GM18870 (cell line): ENCODE results near the gene PCDHA9.
"Not testable (repeated sequence)": the region's sequence is repeated elsewhere in the genome, so short reads cannot be mapped to it uniquely, and the experiment has no call there.

ENCODE experiments used
- ATAC-seq: cut with Tn5 transposase; IDR thresholded peaks from one replicate; pipeline ENCODE4 v1.9.1; 2021; ENCODE audit warnings: moderate library complexity; ENCODE audit not compliant: unreplicated experiment

PCDHA9 gene

GRCh38 chr5:140833993-140834392 is 14.2 kb upstream of the PCDHA9 start, which contains the start of gene PCDHA7:
PCDHA7 (plus strand) TSS chr5:140834269; CDS start chr5:140834384, 115 bp downstream.
- no peak for ATAC-seq

DNA sequence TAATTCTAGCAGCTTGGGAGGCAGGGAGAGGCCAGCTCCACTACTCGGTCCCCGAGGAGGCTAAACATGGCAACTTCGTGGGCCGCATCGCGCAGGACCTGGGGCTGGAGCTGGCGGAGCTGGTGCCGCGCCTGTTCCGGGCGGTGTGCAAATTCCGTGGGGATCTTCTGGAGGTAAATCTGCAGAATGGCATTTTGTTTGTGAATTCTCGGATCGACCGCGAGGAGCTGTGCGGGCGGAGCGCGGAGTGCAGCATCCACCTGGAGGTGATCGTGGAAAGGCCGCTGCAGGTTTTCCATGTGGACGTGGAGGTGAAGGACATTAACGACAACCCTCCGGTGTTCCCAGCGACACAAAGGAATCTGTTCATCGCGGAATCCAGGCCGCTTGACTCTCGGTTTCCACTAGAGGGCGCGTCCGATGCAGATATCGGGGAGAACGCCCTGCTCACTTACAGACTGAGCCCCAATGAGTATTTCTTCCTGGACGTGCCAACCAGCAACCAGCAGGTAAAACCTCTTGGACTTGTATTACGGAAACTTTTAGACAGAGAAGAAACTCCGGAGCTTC is 13.7 kb upstream of the PCDHA9 start:
- not testable (repeated sequence) for ATAC-seq

DNA sequence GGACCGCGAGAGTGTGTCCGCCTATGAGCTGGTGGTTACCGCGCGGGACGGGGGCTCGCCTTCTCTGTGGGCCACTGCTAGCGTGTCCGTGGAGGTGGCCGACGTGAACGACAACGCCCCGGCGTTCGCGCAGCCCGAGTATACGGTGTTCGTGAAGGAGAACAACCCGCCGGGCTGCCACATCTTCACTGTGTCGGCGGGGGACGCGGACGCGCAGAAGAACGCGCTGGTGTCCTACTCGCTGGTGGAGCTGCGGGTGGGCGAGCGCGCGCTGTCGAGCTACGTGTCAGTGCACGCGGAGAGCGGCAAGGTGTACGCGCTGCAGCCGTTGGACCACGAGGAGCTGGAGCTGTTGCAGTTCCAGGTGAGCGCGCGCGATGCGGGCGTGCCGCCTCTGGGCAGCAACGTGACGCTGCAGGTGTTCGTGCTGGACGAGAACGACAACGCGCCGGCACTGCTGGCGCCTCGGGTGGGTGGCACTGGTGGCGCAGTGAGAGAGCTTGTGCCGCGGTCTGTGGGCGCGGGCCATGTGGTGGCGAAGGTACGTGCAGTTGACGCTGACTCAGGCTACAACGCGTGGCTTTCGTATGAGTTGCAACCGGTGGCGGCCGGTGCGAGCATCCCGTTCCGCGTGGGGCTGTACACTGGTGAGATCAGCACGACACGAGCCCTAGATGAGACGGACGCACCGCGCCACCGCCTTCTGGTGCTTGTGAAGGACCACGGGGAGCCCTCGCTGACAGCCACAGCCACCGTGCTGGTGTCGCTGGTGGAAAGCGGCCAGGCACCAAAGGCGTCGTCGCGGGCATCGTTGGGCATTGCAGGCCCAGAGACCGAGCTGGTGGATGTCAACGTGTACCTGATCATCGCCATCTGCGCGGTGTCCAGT is 12.3 kb upstream of the PCDHA9 start:
- no peak for ATAC-seq

DNA sequence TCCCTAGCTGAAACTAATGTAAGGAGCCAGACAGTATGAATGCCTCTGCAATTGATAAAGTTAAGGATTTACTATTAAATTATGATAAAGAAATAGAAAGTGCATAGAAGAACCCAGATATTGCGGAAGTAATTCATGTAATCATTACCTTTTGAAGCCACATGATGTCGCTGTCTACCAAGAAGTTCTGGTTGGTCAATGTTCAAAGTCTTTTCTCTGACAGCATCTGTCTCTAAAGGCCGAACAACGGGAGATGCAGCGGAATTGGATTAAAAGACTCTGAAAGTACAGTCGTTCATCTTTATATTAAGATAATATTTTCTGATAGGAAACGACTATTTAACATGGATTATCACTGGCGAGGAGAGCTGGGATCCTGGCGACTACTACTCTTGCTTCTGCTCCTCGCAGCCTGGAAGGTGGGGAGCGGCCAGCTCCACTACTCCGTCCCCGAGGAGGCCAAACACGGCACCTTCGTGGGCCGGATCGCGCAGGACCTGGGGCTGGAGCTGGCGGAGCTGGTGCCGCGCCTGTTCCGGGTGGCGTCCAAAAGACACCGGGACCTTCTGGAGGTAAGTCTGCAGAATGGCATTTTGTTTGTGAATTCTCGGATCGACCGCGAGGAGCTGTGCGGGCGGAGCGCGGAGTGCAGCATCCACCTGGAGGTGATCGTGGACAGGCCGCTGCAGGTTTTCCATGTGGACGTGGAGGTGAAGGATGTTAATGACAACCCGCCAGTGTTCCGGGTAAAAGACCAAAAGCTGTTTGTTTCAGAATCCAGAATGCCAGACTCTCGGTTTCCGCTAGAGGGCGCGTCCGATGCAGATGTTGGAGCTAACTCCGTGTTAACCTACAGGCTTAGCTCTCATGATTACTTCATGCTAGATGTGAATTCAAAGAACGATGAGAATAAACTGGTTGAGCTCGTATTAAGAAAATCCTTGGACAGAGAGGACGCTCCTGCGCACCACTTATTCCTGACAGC is 6.9 kb upstream of the PCDHA9 start, which contains the start of gene PCDHA8:
TSS of gene PCDHA8 (plus strand) at position 210 of the 985 bp plus-strand sequence. CDS start at position 345, 135 bp downstream.
- ATAC-seq, result no peak

GRCh38 chr5:140842798-140843733 is 5.1 kb upstream of the PCDHA9 start:
- ATAC-seq, result no peak

GRCh38 chr5:140849831-140850634 is 1.9 kb downstream of the PCDHA9 start:
- ATAC-seq, result not testable (repeated sequence)

DNA sequence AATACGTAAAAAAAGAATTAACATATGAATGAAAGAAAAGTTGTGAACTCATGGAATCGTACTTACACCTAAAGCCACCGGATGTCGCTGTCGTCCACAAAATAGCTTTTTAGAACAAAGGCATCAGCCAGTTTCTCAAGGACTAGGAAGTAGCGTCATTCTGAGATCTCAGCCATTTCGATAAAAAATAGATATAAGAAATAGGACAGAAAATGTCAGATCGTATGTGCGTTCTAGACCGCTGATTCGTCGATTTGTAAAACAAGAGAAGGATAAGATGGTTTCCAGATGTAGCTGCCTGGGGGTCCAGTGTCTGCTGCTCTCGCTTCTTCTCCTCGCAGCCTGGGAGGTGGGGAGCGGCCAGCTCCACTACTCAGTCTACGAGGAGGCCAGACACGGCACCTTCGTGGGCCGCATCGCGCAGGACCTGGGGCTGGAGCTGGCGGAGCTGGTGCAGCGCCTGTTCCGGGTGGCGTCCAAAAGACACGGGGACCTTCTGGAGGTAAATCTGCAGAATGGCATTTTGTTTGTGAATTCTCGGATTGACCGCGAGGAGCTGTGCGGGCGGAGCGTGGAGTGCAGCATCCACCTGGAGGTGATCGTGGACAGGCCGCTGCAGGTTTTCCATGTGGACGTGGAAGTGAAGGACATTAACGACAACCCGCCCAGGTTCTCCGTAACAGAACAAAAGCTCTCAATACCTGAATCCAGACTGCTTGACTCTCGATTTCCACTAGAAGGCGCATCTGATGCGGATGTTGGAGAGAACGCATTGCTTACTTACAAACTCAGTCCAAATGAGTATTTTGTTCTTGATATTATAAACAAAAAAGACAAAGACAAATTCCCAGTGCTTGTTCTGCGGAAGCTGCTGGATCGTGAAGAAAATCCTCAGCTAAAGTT is 7.8 kb downstream of the PCDHA9 start, which contains the start of gene PCDHA10:
TSS of gene PCDHA10 (plus strand) at position 126 of the 903 bp plus-strand sequence. CDS start at position 278, 152 bp downstream.
- ATAC-seq, result no peak

GRCh38 chr5:140857177-140857986 is 9.2 kb downstream of the PCDHA9 start:
- no peak for ATAC-seq

DNA sequence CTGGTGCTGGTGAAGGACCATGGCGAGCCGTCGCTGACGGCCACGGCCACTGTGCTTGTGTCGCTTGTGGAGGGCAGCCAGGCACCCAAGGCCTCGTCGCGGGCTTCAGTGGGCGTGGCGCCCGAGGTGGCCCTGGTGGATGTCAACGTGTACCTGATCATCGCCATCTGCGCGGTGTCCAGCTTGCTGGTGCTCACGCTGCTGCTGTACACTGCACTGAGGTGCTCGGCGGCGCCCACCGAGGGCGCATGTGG is 9.7 kb downstream of the PCDHA9 start:
- ATAC-seq, result no peak

- ATAC-seq, result no peak
These were observed 14.5 kb downstream of the PCDHA9 start for GRCh38 chr5:140862441-140863295.

DNA sequence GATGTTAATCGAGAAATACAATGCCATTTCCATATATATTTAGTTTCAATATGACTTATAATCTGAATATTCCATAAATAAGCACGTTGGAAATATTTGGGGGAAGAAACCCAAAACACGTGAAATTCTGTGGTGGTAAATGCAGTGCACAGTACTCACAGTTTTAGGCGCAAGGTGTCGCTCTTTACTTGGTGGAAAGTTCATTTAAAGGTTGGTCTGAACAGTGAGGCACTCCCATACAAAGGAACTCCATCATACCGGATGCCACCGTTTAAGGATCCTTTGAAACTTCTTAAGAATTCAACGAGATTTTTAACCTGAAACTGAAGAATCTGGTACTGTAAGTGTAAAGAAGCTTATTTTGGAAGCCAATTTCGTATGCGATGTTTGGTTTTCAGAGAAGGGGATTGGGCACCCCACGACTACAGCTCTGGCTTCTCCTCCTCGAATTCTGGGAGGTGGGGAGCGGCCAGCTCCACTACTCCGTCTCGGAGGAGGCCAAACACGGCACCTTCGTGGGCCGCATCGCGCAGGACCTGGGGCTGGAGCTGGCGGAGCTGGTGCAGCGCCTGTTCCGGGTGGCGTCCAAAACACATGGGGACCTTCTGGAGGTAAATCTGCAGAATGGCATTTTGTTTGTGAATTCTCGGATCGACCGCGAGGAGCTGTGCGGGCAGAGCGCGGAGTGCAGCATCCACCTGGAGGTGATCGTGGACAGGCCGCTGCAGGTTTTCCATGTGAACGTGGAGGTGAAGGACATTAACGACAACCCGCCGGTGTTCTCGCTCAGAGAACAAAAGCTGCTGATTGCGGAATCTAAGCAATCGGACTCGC is 20.8 kb downstream of the PCDHA9 start, which contains the start of gene PCDHA11:
TSS of gene PCDHA11 (plus strand) at position 237 of the 834 bp plus-strand sequence. CDS start at position 384, 147 bp downstream.
- ATAC-seq, result no peak

DNA sequence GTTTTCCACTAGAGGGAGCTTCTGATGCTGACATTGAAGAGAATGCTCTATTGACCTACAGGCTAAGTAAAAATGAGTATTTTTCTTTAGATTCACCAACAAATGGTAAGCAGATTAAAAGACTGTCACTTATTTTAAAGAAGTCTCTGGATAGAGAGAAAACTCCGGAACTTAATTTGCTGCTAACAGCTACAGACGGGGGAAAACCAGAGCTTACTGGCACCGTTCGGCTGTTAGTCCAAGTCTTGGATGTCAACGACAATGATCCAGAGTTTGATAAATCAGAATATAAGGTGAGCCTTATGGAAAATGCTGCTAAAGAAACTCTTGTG is 21.3 kb downstream of the PCDHA9 start:
- ATAC-seq, result no peak

- ATAC-seq, result no peak
These were observed 22.3 kb downstream of the PCDHA9 start for GRCh38 chr5:140870221-140871201.
